Globus pallidus (tissue), 1 donor: ENCODE results near the gene ZNF540.
"Not testable (repeated sequence)": the region's sequence is repeated elsewhere in the genome, so short reads cannot be mapped to it uniquely, and the experiment has no call there.

Source experiments
- DNase-seq: peaks from one replicate; pipeline ENCODE4 v3.0.0-alpha.2; 2015; ENCODE audit warnings: low spot score

ZNF540 gene

DNA sequence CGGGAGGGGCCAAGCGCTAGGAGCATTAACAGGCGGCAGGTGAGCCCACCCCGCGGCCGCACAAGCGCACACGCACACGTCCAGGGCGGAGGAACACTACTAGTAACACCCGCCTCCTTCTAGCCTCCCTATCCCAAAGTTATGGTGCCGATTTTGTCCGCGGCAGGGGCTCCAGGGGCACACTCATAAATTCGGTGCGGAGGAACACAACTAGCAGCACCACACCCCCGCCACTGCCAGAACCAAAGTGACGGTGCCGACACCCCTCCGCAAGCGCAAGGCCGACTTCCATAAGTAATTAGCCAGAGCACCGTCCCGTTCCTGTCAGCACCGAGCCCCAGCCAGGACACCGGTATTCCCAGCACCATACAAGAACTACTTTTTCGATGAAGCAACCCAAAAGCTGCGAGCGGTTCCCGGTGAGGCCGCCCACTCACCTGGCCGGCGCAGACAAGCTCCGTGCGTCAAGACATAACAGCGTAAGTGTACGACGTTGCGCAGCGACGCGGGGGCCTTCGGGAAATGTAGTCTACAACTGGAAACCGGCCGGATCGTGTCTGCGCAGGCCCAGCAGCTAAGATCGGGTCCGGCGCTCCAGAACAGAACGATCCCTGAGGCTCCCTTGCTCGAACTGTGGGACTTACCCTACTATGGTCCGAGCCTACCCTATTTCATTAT lies at the start of gene ZNF540, which contains the start of gene ZNF571:
TSS of gene ZNF540 (plus strand) at position 573 of the 678 bp plus-strand sequence. CDS start 3,572 bp downstream, outside the sequence.
TSS of gene ZNF571 (minus strand) at position 489 of the 678 bp plus-strand sequence. CDS start 8,116 bp downstream, outside the sequence.
- DNase-seq = peak; percentile 93

DNA sequence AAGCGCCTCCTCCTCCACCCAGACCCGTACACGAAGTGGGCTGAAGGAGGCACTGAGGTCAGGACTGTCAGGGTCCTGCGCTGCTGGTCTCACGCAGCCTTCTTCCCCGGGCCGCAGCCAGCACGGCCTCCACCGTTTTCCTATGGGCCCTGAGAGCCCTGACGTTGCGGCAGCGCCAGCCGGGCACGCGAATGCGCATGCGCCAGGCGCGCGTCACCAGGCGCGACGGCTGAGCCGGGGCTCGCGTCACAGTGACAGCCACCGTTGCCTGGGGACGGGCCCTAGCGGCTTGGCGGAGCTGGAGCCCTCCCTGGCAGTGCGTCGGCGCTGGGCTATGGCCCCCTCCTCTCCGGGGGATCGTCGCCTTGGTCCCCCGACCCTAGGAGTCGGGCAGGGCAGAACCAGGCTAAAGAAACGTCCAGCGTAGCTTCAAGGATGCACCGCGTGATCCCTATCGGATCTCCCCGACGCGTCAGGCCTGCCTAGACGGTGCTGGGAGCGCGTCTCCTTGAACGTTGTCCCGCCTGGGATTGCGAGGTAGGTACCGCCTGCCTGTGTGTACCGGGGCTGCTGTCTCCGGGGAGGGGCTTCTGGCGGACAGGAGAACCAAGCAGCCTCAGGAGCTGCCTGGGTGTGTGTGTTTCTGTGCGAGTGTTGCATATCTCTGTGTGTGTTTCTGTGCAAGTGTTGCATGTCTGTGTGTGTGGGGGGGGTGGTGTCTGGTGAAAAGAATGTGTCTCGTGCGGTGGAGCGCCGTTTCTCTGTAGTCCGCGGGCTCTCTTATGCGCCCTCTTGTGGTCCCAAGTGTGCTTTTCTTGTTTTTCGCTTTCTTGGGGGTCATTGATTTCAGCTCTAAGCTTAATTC lies 43.3 kb upstream of the ZNF540 start:
- DNase-seq = no peak

DNA sequence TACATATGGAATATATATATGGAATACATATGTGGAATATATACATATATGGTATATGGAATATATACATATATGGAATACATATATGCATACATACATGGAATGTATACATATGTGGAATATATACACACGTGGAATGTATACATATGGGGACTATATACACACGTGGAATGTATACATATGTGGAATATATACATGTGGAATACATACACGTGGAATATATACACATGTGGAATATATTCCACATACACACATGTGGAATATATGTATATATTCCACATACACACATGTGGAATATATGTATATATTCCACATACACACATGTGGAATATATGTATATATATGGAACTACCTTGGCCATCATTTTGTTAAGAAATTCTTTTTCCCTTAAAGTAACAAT lies 31.2 kb upstream of the ZNF540 start:
- DNase-seq = no peak

DNA sequence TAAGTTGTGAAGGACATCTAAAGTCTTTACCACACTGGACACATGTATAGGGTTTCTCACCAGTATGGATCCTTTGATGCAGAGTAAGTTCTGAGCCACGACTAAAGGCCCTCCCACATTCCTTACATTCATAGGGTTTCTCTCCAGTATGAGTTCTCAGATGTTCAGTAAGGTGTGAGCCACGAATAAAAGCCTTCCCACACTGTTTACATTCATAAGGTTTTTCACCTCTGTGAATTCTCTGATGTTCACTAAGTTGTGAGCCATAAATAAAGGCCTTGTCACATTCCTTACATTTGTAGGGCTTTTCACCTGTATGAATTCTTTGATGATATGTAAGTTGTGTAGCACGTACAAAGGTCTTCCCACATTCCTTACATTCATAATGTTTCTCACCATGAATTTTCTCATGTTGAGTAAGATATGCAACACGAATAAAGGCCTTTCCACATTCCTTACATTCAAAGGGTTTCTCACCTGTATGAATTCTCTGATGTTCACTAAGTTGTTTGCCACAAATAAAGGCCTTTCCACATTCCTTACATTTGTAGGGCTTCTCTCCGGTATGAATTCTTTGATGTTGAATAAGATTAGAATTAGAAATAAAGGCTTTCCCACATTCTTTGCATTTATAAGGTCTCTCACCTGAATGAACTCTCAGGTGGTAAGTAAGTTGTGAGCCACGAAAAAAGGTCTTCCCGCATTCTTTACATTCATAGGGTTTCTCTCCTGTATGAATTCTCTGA lies 29.9 kb upstream of the ZNF540 start:
- DNase-seq = no peak

- no peak for DNase-seq
Observed at GRCh38 chr19:37565370-37565669, 29.4 kb upstream of the ZNF540 start.

- no peak for DNase-seq
Observed at GRCh38 chr19:37572203-37572602, 22.5 kb upstream of the ZNF540 start.

DNA sequence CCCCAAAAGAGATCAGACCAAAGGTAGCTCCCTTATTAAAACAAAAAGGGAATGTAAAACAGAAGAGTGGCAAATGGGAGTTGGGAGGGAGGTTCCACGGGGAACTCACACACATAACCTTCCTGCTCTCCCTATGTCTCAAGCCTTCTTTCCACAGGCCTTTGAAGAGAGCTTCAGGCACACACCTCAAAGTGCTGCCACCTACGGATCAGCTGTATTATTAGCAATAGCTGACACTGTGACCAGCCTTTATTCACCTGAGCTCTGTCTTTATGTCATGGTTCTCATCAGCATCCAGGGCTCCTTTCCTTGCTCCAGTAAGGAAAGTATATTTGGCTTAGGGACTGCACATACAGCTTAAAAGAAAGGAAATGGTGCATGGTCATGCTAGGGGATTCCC lies 11.3 kb upstream of the ZNF540 start:
- no peak for DNase-seq

DNA sequence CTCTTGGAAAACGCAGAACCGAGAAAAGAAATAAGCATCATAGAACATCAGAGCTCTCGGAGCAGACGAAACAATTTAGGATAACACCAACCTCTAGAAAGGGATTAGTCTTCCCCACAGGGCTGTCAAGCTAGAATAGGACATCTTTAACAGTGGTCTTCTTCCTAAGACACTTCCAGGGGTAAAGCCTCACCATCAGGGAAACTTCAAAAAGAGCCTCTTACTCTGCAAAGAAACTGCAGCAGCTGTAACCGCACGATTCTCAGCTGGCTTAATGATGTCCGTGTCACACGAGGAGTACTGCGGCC lies 726 bp upstream of the ZNF540 start:
- no peak for DNase-seq

- DNase-seq = no peak
Observed at GRCh38 chr19:37594982-37595382, 306 bp downstream of the ZNF540 start.

- DNase-seq = no peak
Observed at GRCh38 chr19:37635076-37636056, 40.7 kb downstream of the ZNF540 start.

GRCh38 chr19:37654118-37654517 lies 59.4 kb downstream of the ZNF540 start:
- DNase-seq = no peak

DNA sequence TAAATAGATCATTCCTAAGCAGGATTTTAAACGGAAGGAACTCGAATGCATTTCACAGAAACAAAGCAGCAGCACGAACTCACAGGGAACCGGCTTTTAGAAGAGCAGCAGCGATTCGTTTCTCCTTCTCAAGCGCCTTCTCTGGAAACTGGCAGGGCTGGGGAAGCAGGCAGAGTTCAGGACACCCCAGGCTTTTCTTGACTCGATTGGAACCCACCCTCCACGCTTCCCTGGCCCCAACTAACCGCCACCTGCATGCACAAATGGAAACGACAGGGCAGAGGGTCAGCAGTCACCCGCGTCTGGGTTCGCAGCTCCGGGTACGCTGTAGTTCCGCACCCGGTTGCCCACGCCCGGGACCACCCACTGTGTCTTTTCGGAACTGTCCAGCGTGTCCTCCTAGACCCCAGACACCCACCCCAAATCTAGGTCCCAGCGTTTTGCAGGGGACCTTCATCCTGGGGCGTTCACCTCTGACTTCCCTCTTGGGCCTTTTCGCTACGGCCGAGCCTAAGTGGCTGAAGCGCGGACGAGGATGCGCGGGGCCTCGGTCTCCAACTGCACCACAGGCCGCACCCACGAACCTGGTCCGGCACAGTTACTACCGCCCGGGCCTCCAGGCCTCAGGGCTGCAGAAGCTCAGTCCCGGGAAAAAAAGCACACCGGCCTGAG lies 60.1 kb downstream of the ZNF540 start:
- DNase-seq = peak; percentile 27

GRCh38 chr19:37655301-37655688 lies 60.6 kb downstream of the ZNF540 start, which contains the start of gene ZFP30:
Gene ZFP30, minus strand, starts transcription at chr19:37655465. Its CDS starts 7,643 bp downstream, at chr19:37647822.
- DNase-seq = peak; percentile 94

- peak; percentile 83 for DNase-seq
Observed at GRCh38 chr19:37655689-37656371, 61.2 kb downstream of the ZNF540 start.

DNA sequence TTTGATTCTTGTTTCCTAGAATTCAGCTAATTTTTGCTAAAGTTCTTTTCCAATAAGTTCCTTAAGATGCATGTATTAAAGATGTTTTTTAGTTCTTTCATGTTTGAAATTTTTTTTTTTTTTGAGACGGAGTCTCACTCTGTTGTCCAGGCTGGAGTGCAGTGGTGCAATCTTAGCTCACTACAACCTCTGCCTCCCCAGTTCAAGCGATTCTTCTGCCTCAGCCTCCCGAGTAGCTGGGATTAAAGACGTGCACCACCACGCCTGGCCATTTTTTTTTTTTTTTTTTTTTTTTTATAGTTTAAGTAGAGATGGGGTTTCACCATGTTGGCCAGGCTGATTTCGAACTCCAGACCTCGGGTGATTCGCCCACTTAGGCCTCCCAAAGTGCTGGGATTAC lies 62.5 kb downstream of the ZNF540 start:
- DNase-seq = not testable (repeated sequence)
